GM12872 (cell line): ENCODE results near the gene DEF6.

Experiments
- TF ChIP-seq, protein P1 (sequence below): IDR thresholded peaks from 3 replicates; pipeline ENCODE4 v1.5.1; 2011; ENCODE audit warnings: low read depth, mild to moderate bottlenecking, low read length, moderate library complexity; ENCODE audit not compliant: insufficient read depth

Gene DEF6

DNA sequence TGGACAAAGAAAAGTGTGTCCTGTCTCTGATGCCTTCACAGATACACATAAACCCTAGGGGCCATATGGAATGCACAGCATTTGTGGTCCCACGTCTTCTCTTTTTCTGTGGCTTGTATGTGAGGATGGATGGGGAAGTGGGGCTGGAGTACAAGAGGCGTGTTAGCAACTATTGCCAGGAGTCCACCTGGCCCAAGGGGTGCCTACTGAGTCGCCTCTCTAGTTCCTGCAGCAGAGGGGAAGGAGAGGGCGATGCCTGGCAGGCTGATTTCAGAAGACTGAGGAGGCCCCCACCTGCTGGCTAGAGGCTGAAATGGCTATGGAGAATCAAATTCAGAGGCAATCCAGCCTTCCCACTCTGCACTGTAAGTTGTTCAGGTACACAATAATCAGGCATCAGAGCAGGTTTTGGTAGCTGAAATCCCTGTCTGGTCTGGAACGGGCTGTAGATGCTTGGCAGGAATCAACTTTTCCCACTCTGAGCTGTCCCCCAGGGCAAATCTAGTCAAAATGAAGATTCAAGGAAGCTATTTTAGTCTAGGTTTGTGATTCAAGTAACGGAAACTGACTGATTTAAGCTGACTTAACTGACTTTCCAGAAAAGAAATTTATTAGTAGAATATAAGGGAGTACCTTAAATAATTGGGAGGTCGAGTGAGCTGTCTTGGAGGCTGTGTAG is 29.9 kb downstream of the DEF6 start:
- TF ChIP-seq, protein P1, sequence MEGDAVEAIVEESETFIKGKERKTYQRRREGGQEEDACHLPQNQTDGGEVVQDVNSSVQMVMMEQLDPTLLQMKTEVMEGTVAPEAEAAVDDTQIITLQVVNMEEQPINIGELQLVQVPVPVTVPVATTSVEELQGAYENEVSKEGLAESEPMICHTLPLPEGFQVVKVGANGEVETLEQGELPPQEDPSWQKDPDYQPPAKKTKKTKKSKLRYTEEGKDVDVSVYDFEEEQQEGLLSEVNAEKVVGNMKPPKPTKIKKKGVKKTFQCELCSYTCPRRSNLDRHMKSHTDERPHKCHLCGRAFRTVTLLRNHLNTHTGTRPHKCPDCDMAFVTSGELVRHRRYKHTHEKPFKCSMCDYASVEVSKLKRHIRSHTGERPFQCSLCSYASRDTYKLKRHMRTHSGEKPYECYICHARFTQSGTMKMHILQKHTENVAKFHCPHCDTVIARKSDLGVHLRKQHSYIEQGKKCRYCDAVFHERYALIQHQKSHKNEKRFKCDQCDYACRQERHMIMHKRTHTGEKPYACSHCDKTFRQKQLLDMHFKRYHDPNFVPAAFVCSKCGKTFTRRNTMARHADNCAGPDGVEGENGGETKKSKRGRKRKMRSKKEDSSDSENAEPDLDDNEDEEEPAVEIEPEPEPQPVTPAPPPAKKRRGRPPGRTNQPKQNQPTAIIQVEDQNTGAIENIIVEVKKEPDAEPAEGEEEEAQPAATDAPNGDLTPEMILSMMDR = peak; percentile 83

DNA sequence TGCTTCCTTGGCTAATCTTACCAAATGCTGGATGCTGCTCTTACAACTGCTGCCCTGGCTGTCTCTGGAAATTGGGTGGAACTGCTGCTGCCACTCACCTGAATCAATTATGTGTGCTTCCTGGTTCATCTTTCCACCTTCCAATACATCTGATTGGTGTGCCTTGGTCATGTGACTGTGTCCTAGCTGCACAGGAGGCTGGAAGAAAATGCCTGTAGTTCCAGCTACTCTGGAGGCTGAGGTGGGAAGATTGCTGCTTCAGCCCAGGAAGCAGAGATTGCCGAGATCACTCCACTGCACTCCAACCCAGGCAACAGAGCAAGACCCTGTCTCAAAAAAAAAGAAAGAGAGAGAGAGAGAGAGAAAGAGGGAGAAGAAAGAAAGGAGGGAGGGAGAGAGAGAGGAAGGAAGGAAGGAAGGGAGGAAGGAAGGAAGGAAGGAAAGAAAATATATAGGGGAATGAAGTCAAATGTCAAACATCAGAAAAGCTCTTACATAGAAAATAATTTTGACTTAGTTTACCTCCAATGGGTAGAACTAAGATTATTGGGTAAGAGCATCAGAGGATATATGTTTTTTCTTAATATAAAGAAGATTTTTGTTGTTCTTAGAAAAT is 30.6 kb downstream of the DEF6 start:
- TF ChIP-seq, protein P1 = no peak

DNA sequence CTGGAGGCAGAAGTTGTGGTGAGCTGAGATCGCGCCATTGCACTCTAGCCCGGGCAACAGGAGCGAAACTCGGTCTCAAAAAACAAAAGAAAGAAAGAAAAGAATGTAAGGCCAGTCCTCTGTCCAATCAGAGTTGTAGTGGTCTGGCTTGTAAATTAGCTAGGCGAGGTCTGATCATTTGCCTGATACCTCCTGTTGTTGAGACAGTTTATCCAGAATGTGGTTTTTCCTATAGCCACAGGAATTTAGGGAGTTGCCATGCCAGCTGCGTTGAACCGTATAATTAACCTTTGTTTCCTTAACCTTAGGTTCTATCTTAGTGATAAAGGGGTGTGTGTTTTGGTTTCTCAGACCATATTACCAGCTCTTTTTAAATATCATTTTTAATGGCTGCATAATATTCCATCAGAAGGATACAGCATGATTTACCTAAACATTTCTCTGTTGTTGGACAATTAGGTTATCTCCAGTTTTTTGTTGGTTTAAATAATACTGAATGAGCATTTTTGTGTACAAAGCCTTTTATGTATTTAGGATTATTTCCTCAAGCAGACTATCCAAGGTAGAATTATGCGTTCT is 33.0 kb downstream of the DEF6 start:
- TF ChIP-seq, protein P1 = no peak

DNA sequence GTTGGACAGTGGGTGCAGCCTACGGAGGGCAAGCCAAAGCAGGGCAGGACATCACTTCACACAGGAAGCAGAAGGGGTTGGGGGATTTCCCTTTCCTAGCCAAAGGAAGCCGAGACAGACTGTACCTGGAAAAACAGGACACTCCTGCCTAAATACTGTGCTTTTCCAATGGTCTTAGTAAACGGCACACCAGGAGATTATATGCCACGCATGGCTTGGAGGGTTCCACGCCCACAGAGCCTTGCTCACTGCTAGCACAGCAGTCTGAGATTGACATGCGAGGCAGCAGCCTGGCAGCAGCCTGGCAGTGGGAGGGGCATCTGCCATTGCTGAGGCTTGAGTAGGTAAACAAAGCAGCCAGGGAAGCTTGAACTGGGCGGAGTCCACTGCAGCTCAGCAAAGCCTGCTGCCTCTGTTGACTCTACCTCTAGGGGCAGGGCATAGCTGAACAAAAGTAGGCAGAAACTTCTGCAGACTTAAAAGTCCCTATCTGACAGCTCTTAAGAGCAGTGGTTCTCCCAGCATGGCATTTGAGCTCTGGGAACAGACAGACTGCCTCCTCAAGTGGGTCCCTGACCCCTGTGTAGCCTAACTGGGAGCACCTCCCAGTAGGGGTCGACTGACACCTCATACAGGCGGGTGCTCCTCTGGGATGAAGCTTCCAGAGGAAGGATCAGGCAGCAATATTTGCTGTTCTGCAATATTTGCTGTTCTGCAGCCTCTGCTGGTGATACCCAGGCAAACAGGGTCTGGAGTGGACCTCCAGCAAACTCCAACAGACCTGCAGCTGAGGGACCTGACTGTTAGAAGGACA is 34.7 kb downstream of the DEF6 start:
- TF ChIP-seq, protein P1 = peak; percentile 18; the same call in 1 of the 3 replicates

DNA sequence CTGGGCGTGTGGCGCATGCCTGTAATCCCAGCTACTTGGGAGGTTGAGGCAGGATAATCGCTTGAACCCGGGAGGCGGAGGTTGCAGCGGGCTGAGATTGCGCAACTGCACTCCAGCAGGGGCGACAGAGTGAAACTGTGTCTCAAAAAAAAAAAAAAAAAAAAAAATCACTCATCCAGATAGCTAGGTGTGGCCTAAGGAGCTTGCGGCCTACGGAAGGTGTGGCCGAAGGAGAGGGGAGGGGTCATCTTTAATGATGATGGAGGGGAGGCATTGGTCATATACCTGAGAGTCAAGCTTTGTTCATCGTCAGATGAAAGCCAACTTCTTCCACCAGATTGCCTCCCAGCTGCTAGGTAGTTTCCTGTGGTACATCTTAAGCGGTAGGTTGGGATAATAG is 43.9 kb downstream of the DEF6 start:
- TF ChIP-seq, protein P1 = no peak

DNA sequence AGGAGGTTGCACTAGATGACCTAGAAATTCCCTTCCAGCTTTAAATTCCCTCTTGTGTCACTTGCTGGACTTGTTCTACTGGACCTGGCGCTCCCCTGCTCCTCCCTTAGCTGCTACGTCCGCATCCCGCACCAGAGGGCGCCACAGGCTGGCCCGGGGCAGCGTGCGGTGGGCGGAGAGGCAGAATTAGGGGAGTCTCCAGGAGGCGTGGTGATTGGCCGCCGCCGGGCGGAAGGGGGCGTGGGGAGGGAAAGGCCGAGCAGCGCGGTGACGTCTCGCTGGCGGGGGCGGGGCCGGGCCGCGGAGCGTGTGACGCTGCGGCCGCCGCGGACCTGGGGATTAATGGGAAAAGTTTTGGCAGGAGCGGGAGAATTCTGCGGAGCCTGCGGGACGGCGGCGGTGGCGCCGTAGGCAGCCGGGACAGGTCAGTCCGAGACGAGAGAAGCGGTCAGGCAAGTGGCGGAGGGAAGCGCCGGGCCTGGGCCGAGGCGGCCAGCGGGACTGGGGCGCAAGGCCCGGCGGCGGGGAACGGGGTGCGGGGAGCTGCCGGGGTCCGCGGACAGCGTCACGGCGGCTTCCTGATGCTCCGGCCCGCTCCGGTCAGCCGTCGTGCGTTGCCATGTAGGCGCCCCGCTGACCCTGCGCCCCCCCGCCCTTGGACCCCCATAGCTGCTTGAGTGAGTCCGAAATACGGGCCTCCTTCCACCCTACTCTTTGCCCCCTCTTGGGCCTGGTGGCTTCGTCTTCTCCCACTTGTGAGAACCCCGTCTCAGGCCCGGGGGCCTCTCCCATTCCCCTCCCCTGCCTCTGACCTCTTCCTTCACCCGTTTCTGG is 44.9 kb downstream of the DEF6 start, which contains the start of gene PPARD:
TSS of gene PPARD (plus strand) at position 301 of the 834 bp plus-strand sequence. CDS start 68,530 bp downstream, outside the sequence.
- TF ChIP-seq, protein P1 = peak; percentile 87
